ENCODE data around the gene TSEN2. TPM values are rescaled to one million over a fixed set of nuclear protein-coding genes. Genes with fewer than 3 reads are reported as not detected.
A peak's percentile ranks its signal among the peaks of the same experiment; 100 is the strongest.

TSEN2 gene
- total RNA-seq, 1 experiment from 2014 or later: 22.0 TPM

- Histone ChIP-seq H4K5ac (ENCODE audit: insufficient read length, low read depth, low read length) (no peak overlapping the region), H2BK20ac (ENCODE audit: low read depth, low read length, poor library complexity, severe bottlenecking) (no peak overlapping the region), H3K9me3 (ENCODE audit: control insufficient read depth, low read depth, low read length) (no peaks in the 10 kb centered on the region), H3K56ac (ENCODE audit: insufficient read length, low read depth, low read length) (no peak overlapping the region), H3K4me2 (ENCODE audit: insufficient read depth, insufficient read length, low read length) (no peak overlapping the region), H3K79me1 (ENCODE audit: insufficient read depth, low read depth, low read length, poor library complexity, severe bottlenecking) (no peaks in the 10 kb centered on the region), H3K27ac (ENCODE audit: insufficient read length, low read depth, low read length) (no peak overlapping the region), H2BK12ac (ENCODE audit: insufficient read length, low read depth, low read length) (no peak overlapping the region), H2AK5ac (ENCODE audit: insufficient read length, low read length) (no peak overlapping the region), H2BK5ac (ENCODE audit: insufficient read length, low read length) (no peak overlapping the region), H3K14ac (ENCODE audit: insufficient read depth, low read length) (no peak overlapping the region), H2BK15ac (ENCODE audit: low read depth, low read length) (no peak overlapping the region), H4K20me1 (ENCODE audit: control insufficient read depth, insufficient read depth, insufficient read length) (no peaks in the 10 kb centered on the region), H2BK120ac (ENCODE audit: low read depth, low read length, poor library complexity, severe bottlenecking) (no peak overlapping the region), H3T11ph (ENCODE audit: low read length) (no peak overlapping the region), H3K4me1 (ENCODE audit: insufficient read depth, low read length) (no peaks in the 10 kb centered on the region), H2AFZ (ENCODE audit: low read length) (no peak overlapping the region), H4K91ac (ENCODE audit: insufficient read length, low read depth, low read length) (no peak overlapping the region), H3K9ac (ENCODE audit: extremely low read depth, insufficient read length, low read length) (no peak overlapping the region), H3K4ac (ENCODE audit: low read depth, low read length) (no peak overlapping the region), H3K79me2 (ENCODE audit: insufficient read depth, low read length) (no peaks in the 10 kb centered on the region), H3K23me2 (ENCODE audit: insufficient read length, low read depth, low read length, poor library complexity, severe bottlenecking) (no peaks in the 10 kb centered on the region), H3K27me3 (ENCODE audit: insufficient read depth, low read length) (no peaks in the 10 kb centered on the region), H4K8ac (replicated peaks; ENCODE audit: insufficient read length, low read depth, low read length) (no peak overlapping the region), H3K18ac (ENCODE audit: insufficient read length, low read depth, low read length) (no peak overlapping the region), H3K23ac (ENCODE audit: insufficient read length, low read depth, low read length) (no peak overlapping the region)
- H3K4me1 Mint-ChIP-seq: peaks cover 5 to 9% of the 10 kb centered on the region in 2 experiments
- no peak overlapping the region for H3K4me3 Mint-ChIP-seq
- H3K9me3 Mint-ChIP-seq: no peaks in the 10 kb centered on the region; a peak in 1 of 5 replicates
- H3K36me3 Mint-ChIP-seq (ENCODE audit: insufficient read depth in 1 of 3, low read depth in 3 of 3): no peaks in the 10 kb centered on the region
- TF ChIP-seq, protein P1, sequence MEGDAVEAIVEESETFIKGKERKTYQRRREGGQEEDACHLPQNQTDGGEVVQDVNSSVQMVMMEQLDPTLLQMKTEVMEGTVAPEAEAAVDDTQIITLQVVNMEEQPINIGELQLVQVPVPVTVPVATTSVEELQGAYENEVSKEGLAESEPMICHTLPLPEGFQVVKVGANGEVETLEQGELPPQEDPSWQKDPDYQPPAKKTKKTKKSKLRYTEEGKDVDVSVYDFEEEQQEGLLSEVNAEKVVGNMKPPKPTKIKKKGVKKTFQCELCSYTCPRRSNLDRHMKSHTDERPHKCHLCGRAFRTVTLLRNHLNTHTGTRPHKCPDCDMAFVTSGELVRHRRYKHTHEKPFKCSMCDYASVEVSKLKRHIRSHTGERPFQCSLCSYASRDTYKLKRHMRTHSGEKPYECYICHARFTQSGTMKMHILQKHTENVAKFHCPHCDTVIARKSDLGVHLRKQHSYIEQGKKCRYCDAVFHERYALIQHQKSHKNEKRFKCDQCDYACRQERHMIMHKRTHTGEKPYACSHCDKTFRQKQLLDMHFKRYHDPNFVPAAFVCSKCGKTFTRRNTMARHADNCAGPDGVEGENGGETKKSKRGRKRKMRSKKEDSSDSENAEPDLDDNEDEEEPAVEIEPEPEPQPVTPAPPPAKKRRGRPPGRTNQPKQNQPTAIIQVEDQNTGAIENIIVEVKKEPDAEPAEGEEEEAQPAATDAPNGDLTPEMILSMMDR (conservative IDR thresholded peaks at IDR 0.05): peak; percentile 47
- DNase-seq: peak; percentile 52
- no CpG with 5 or more reads among the region's 8 CpGs for WGBS (ENCODE audit: extremely low coverage, insufficient read length, low lambda C conversion rate)
- H3K27ac Mint-ChIP-seq: no peak overlapping the region
- H3K27me3 Mint-ChIP-seq (ENCODE audit: low read depth): no peaks in the 10 kb centered on the region; the same call in 1 of the 2 replicates
These were observed 25.4 kb upstream of the TSEN2 start for GRCh38 chr3:12458901-12459300.

All from H9 (cell line).